Activated CD4-positive, CD25-positive, alpha-beta regulatory T cell (primary cell): Measurements from ENCODE around the gene BRD3OS.
"Not testable (repeated sequence)": the region's sequence is repeated elsewhere in the genome, so short reads cannot be mapped to it uniquely, and the experiment has no call there.

Source experiments
- DNase-seq, 4 experiments: peaks; one replicate each; lab custom pipeline; 2025; lab: John Stamatoyannopoulos, UW

BRD3OS gene

DNA sequence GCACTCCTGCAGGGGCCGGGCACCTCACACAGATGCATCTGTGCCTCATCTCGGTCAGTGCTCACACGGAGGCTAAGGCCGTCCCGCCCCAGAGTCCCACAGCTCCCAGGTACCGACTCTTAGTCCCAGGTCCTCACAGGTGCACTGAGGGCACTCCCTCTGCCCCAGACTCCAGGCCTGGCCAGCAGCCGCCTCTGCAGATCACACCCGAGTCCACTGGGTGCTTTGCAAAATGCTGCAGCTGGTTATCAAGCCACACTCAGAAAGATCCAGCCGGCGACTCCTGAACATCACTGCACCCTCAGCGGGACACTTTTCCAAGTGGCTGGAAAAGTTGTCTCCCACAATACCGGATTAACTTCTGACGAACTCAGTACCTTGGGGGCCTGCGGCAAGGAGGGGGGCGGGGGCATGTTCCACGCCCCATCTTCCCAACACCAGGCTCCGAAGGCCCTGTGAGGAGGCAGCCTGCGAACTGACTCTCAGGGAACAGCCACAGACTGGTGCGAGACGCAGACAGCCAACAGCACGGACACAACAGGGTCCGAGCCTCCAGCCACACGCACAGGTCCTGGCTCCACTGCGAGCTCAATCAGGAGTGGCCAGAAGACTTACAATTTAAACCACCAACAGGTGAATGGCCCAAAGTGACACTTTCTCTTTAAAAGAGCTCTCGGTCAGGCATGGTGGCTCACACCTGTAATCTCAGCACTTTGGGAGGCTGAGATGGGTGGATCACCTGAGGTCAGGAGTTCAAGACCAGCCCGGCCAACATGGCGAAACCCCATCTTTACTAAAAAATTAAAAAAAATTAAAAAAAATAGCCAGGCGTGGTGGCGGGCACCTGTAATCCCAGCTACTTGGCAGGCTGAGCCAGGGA is 38.5 kb downstream of the BRD3OS start:
- no peak for DNase-seq

DNA sequence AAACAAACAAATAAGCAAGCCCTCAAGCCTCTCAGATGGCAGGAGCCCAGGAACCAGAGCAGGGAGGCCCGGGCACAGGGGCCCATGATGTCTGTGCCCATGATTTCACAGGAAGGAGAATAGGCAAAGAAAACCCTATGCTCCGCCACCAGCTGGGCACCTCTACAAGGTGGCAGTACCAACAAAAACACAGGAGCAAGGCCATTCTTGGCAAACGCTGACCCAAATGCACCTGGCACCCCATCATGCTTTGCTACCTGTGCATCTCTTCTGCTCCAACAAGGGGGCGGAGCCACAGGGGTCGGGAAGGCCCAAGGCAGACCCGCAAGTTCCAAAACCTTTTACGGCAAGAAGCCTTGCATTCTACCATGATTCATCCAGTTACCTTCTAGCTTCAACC is 39.4 kb downstream of the BRD3OS start:
- no peak for DNase-seq

DNA sequence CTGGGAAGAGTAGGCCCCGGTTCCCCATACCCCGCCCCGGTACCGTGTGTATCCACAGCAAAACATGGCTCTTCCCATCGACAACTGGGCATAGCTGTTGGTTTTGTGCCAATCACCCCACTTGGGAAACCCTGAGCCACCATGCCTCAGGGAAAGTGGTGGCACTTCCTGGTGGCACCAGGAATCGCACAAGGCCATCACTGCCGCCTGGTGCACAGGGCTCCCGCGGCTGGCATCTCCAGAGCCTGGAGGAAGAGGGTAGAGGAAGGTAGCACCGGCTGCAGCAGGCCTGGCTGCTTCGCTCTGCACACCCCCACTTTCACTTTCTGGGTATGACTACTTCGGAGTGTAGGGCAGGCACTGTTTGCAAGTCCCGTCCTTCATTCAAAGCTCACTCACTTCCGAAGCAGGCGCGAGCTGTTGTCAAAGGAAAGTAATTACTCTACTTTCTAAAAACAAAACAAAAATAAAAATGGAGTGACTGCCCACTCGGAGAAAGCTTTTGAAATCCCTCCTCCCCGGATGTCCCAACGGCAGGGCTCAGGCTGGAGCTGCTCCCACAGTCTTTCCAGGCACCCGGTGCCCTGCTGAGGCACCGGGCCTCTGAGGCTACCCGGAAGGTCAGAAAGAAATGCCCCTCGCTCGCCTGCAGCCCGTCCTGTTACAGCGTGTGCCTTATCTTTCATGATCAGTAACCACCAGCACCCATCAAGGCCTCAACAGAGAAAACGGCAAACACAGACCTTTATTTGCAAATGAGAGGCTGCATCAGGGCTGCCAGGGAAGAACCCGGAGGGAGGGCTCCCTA is 40.5 kb downstream of the BRD3OS start:
- DNase-seq = peak; percentile 16 to 39 (median 28)

DNA sequence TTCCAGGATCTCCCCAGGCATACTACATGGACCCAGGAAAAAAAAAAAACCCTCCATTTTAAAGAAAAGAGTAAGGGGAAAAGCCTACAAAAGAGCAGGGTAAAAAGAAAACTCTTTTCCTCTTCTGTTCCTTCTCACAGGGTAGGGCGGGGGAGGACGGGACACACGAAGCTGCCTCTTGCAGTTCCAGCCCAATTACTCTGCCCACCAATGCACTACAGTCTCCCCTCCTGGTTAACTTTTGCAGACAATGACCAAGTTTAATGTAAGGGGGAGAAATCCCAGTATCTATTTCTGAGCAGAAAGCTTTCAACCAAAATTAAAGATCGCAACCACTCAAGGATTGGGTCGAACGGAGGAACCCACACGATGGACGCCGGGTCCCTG is 41.2 kb downstream of the BRD3OS start:
- DNase-seq = no peak

DNA sequence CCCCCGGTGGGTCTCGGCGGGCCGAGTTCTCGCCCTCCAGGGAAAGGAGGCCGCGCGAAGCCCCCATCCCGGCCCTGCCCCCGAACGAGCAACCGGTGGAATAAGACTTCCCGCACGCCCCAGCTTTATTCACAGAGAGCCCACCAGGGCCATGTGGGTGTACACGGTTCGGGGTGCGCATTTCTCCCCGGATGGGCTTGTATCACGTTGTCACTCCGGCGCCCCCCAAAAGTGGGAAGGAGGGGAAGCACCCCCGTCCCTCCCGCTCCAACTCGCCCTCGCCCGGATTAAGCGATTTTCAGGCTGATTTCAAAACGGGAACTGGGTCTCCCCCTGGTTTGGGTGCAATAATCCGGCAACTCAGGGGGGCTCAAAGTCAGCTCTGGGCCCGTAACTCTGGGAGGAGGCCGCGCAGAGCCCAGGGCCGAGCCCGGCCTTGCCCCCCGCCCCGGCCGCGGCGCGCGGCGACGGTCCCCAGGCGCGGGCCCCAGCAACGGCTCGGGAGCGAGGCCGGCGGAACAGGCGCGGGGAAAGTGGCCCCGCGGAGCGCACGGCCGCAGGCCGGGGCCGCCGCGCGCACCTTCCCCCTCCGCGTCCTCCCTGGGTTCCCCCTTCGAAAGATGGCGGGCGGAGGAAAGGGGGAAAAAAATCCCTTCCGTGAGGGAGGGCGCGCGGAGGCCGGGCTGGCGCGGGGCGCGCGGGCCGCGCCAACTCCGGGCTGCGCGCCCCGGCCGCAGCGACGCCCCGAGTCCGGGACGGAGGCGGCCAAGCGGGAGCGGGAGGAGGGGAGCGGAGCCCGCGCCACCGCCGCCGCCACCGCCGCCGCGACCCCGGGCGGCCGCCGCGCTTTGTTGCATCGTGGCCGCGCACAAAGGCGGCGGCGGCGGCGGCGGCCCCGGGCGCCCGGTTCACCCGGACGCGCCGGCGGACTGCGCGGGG is 41.9 kb downstream of the BRD3OS start:
- DNase-seq = peak in 1 of 4 experiments; percentile 16

DNA sequence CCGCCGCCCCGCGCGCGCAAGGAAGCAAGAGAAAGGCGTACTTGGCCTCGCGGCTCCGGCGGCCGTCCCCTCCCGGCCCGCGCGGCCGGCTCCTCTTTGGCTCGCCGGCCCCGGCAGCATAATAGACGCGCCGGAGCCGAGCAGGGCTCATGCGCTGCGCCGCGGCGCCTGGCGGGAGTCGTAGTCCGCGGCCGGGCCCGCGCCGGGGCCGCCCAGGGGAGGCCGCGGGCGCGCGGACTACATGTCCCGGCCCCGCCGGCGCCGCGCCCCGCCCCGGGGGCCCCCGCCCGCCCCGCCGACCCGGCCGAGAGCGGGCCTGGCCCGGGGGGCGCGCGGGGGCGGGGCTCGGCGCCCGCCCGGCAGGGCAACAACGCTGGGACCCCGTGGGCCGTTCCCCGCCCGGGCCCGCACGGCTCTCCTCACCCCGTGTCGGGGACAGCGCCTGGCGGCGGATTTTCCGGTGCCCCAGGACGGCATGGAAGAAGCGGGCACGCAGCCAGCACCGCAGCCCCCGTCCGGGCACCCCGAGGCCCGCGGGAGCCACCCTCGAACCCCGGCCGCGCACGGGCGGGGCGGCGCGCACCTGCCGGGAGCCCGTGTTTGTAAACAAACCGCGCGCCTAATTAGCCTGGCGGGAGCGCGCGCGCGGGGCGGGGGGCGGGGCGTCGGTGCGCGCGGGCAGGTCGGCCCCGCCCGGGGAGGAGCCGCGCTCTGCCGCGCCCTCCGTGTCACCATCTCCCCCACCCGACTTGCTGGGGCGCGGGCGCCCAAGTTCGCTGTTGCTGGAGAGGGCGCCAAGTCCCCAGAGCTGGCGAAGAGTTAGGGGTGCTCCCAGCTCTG is 42.8 kb downstream of the BRD3OS start, which contains the start of gene BRD3:
Gene BRD3, minus strand, starts transcription at position 123 of the 840 bp plus-strand sequence. CDS start 14,549 bp downstream, outside the sequence.
- peak; percentile 55 to 78 (median 72) for DNase-seq

DNA sequence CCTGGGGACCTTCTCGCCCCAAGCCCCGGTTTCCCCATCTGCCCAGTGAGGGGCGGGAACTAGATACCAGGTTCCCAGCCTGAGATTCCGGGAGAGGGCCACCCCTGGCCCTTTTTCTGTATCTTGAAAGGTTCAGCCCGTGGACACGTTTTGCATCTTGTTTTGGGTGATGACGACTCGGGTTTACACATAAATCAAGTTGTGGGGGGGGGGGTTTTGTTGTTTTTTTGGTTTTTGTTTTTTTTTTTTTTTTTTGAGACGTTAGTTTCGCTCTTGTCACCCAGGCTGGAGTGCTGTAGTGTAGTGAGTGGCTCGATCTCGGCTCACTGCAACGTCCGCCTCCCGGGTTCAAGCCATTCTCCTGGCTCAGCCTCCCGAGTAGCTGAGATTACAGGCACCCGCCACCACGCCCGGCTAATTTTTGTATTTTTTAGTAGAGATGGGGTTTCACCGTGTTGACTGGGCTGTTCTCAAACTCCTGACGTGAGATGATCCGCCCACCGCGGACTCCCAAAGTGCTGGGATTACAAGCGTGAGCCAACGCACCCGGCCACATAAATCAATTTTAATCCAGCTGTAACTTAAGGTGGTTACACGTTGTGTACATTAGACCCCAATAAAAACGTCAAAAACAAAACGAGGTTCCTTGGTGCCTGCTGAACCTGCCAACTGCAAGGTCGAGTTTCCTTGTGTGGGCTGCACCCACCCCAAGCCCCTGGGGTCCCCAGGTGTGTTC is 43.6 kb downstream of the BRD3OS start:
- DNase-seq = no peak

DNA sequence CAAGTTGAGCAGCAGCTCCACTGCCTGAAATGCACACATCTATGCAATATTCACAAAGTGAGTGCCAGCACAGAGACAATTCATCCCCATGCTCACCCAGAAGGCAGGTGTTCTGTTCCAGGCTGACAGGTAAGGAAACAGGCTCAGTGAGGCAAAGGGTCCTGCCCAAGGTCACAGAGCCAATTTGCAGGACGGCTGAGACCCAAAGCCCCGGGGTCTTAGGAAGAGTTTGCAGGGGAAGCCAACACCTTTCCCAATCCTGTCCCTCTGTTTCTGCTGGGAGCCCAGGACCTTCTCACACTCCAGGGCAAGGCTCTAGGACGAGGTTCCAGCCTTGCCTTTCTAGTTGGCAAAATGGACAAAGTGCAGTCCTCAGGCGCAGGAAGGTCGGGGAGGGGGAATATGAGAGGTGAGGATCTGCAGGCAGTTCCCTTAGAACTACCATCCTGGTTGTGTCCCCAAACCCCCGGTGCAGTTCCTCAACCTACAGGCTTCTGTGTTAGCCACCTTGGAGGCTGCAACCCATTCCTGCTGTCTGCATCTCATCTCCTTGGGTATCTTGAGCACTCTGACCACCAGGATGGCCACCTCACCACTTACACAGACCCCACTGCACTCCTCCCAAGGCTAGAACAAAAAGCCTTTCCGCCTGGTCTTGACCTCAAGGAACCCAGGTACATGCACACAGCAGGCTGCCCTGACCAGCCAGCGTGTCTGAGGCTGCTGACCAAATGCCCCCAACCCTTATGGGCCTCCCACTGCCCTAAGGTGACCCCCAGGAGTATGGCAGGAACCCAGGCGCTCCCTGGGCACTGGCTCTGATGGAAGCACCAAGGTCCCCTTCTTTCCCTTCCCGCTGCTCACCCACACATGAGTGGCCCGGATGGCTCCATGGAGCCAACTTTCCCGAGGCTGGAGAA is 44.5 kb downstream of the BRD3OS start:
- no peak for DNase-seq

DNA sequence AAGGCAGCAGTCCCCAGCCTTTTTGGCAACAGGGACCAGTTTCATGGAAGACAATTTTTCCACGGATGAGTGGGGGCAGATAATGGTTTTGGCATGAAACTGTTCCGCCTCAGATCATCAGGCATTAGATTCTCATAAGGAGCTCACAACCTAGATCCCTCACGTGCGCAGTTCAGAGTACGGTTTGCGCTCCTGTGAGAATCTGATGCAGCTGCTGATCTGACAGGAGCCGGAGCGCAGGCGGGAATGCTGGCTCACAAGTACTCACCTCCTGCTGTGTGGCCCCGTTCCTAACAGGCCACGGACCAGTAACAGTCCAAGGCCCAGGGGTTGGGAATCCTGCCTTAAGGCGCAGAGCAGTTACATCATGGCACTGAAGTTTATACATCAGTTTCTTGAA is 45.9 kb downstream of the BRD3OS start:
- no peak for DNase-seq

DNA sequence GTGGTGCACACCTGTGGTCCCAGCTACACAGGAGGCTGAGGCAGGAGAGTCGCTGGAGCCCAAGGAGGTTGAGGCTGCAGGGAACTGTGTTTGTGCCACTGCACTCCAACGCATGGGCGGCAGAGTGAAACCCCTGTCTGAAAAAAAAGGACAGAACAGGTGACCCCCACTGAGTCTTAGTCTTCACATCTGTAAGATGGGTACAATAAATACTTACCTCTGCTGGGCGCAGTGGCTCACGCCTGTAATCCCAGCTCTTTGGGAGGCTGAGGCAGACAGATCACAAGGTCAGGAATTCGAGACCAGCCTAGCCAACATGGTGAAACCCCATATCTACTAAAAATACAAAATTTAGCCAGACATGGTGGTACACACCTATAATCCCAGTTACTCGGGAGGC is 47.4 kb downstream of the BRD3OS start:
- not testable (repeated sequence) for DNase-seq

DNA sequence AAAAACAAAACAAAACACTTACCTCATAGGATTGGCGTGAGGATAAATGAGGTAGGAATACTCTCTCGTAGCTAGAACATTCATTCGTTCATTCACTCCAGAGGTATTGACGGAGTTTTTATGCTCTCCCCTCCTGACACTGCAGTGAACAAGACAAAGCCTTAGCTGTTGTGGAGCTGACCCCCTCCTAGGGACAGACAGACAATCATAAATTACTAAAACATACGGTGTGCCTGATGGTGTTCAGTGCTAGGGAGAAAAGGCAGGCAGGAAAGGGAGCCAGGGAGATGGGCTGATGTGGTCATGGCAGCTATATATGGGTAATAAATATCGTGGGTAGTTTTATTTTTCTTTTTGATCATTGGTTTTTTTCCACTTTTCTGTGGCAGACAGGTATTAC is 48.2 kb downstream of the BRD3OS start:
- DNase-seq = no peak

DNA sequence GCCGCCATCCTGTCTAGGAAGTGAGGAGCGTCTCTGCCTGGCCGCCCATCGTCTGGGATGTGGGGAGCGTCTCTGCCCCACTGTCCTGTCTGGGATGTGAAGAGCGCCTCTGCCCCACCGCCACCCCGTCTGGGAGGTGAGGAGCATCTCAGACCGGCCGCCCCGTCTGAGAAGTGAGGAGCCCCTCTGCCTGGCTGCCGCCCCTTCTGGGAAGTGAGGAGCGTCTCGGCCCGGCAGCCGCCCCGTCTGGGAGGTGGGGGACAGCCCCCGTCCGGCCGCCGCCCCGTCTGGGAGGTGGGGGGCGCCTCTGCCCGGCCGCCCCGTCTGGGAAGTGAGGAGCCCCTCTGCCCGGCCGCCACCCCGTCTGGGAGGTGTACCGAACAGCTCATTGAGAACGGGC is 50.4 kb downstream of the BRD3OS start:
- not testable (repeated sequence) for DNase-seq

DNA sequence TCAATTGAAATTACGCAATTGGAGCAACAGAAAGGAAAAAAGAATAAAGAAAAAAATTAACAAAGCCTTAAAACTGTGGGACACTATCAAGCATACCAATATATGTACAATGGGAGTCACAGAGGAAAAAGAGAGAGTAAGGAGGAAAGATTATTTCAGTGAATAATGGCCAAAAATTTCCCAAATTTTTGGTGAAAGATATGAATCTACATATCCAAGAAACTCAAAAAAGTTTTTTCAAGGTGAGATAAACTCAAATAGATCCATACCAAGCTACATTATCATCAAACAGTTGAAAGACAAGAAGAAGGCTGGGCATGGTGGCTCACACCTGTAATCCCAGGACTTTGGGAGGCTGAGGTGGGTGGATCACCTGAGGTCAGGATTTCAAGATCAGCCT is 51.4 kb downstream of the BRD3OS start:
- DNase-seq = no peak
